Measurements from ENCODE around the gene MRLN. TPM values are rescaled to one million over a fixed set of nuclear protein-coding genes. Genes with fewer than 3 reads are reported as not detected.

Gene MRLN
- total RNA-seq, 1 experiment from 2014 or later, result not detected

Other genes with a start within 250 kb of the MRLN start
- 4.9 and 8.9 TPM in 2 replicates for gene SLC16A9, start 43.6 kb downstream of the MRLN start, total RNA-seq (2014; rRNA removed; shearing (Covaris generic); ENCODE audit: low replicate concordance)
- 12.7 and 15.8 TPM in 2 replicates for gene CCDC6, start 153.1 kb upstream of the MRLN start, total RNA-seq (2014; rRNA removed; shearing (Covaris generic); ENCODE audit: low replicate concordance)

Measured in Caki2 (cell line).